HEK293T (cell line): ENCODE results near the gene TFR2.

ENCODE experiments used
- ARNT ChIP-seq: fragments of 450-650 bp; IDR thresholded peaks from 2 replicates; pipeline ENCODE4 v1.6.1; 2017; ENCODE audit warnings: mild to moderate bottlenecking
- BHLHE40 ChIP-seq: fragments of 450-650 bp; IDR thresholded peaks from 2 replicates; pipeline ENCODE4 v1.6.1; 2016; ENCODE audit warnings: mild to moderate bottlenecking, moderate library complexity, borderline replicate concordance
- ELF4 ChIP-seq: fragments of 450-650 bp; IDR thresholded peaks from 2 replicates; pipeline ENCODE4 v1.6.1; 2017; ENCODE audit warnings: antibody characterized with exemption
- FOXK2 ChIP-seq: fragments of 450-650 bp; IDR thresholded peaks from 2 replicates; pipeline ENCODE4 v1.6.1; 2016; ENCODE audit warnings: mild to moderate bottlenecking
- FOXM1 ChIP-seq: fragments of 450-650 bp; IDR thresholded peaks from 2 replicates; pipeline ENCODE4 v1.6.1; 2017; ENCODE audit warnings: mild to moderate bottlenecking, borderline replicate concordance
- HDGF ChIP-seq: fragments of 450-650 bp; IDR thresholded peaks from 2 replicates; pipeline ENCODE4 v1.6.1; 2017; ENCODE audit warnings: antibody characterized with exemption, borderline replicate concordance
- LEF1 ChIP-seq: fragments of 450-650 bp; IDR thresholded peaks from 2 replicates; pipeline ENCODE4 v1.6.1; 2017; ENCODE audit warnings: mild to moderate bottlenecking, borderline replicate concordance
- NFRKB ChIP-seq: fragments of 450-650 bp; IDR thresholded peaks from 2 replicates; pipeline ENCODE4 v1.6.1; 2016; ENCODE audit warnings: mild to moderate bottlenecking, moderate library complexity
- PKNOX1 ChIP-seq: fragments of 450-650 bp; IDR thresholded peaks from 2 replicates; pipeline ENCODE4 v1.6.1; 2016
- SP1 ChIP-seq: fragments of 450-650 bp; IDR thresholded peaks from 2 replicates; pipeline ENCODE4 v1.6.1; 2017
- SUZ12 ChIP-seq: fragments of 450-650 bp; IDR thresholded peaks from 2 replicates; pipeline ENCODE4 v1.6.1; 2016; ENCODE audit warnings: mild to moderate bottlenecking
- TARDBP ChIP-seq: fragments of 450-650 bp; IDR thresholded peaks from 2 replicates; pipeline ENCODE4 v1.6.1; 2016
- ZNF384 ChIP-seq: fragments of 450-650 bp; IDR thresholded peaks from 2 replicates; pipeline ENCODE4 v1.6.1; 2016

GRCh38 chr7:100572949-100573675, 68.2 kb downstream of the TFR2 start:
- TF ChIP-seq BHLHE40 (no peak), FOXM1 (no peak), ZNF384 (no peak), SP1 (no peak), TARDBP (no peak), SUZ12 (no peak), LEF1 (no peak), ELF4 (no peak), NFRKB (no peak), PKNOX1 (no peak), ARNT (no peak), HDGF (no peak), FOXK2 (no peak)
